Activated CD4-positive, alpha-beta T cell treated with anti-CD3 and anti-CD28 coated beads, Interleukin-2, amount 10 ng/mL, durations not matched to agents 7 days and 5 days (primary cell): Measurements from ENCODE around the gene TAS1R3. TPM values are rescaled to one million over a fixed set of nuclear protein-coding genes. Genes with fewer than 3 reads are reported as not detected.
A peak's percentile ranks its signal among the peaks of the same experiment; 100 is the strongest.

Experiments
- CTCF ChIA-PET: fragments of 350-600 bp; sonication (Branson Sonifier 250); formaldehyde crosslinking; loops from one replicate; lab custom pipeline; 2021; ENCODE audit warnings: antibody characterized with exemption; lab: Charles Lee
- POLR2A ChIA-PET: fragments of 350-600 bp; sonication (Branson Sonifier 250); formaldehyde crosslinking; loops from one replicate; lab custom pipeline; 2021; ENCODE audit warnings: antibody characterized with exemption; lab: Charles Lee
- DNase-seq: peaks from one replicate; pipeline ENCODE4 v3.0.0-alpha.2; 2020
- H3K27ac Mint-ChIP-seq: one replicate; pipeline ENCODE4 v1.8.0; 2021; ENCODE audit warnings: mild to moderate bottlenecking, moderate library complexity, mixed read lengths
- H3K27me3 Mint-ChIP-seq: one replicate; pipeline ENCODE4 v1.8.0; 2021; ENCODE audit warnings: mixed read lengths
- H3K36me3 Mint-ChIP-seq: one replicate; pipeline ENCODE4 v1.8.0; 2021; ENCODE audit warnings: low read depth, mixed read lengths
- H3K4me1 Mint-ChIP-seq: one replicate; pipeline ENCODE4 v1.8.0; 2021; ENCODE audit warnings: mixed read lengths
- H3K4me3 Mint-ChIP-seq: one replicate; pipeline ENCODE4 v1.8.0; 2021; ENCODE audit warnings: mild to moderate bottlenecking, moderate library complexity, mixed read lengths
- H3K9me3 Mint-ChIP-seq: one replicate; pipeline ENCODE4 v1.8.0; 2021; ENCODE audit warnings: mixed read lengths
- total RNA-seq, 2 experiments: library from RNA; stranded (reverse); gene quantifications; one replicate each; pipeline ENCODE4 v1.2.3, GENCODE V29; 2021

TAS1R3 gene
- total RNA-seq, 2 experiments from 2014 or later = 3.1 to 3.7 TPM

GRCh38 chr1:1352786-1353388 is 21.8 kb downstream of the TAS1R3 start:
- Mint-ChIP-seq H3K27ac (peak overlapping the region; percentile 25), H3K36me3 (no peaks in the 10 kb centered on the region)
- POLR2A ChIA-PET = no interaction called here

GRCh38 chr1:1353389-1354151 is 22.5 kb downstream of the TAS1R3 start:
- Mint-ChIP-seq H3K27me3 (peaks cover 22% of the 10 kb centered on the region), H3K4me1 (peaks cover 18% of the 10 kb centered on the region), H3K9me3 (no peaks in the 10 kb centered on the region), H3K4me3 (no peak overlapping the region), H3K36me3 (no peaks in the 10 kb centered on the region), H3K27ac (peak overlapping the region; percentile 25)
- CTCF ChIA-PET = interaction anchor here (1.6 kb wide), 1 partner anchor 19 kb away, joined by 4 read pairs; no protein-coding TSS in a partner anchor
- POLR2A ChIA-PET = no interaction called here
- DNase-seq = no peak

More at GRCh38 chr1:1352786-1353388, 21.8 kb downstream of the TAS1R3 start:
- no peak for DNase-seq
- Mint-ChIP-seq H3K27me3 (peaks cover 22% of the 10 kb centered on the region), H3K9me3 (no peaks in the 10 kb centered on the region), H3K4me3 (peak overlapping the region; percentile 58), H3K4me1 (peaks cover 17% of the 10 kb centered on the region)
- CTCF ChIA-PET = interaction anchor here (1.6 kb wide), 1 partner anchor 20 kb away, joined by 4 read pairs; no protein-coding TSS in a partner anchor

DNA sequence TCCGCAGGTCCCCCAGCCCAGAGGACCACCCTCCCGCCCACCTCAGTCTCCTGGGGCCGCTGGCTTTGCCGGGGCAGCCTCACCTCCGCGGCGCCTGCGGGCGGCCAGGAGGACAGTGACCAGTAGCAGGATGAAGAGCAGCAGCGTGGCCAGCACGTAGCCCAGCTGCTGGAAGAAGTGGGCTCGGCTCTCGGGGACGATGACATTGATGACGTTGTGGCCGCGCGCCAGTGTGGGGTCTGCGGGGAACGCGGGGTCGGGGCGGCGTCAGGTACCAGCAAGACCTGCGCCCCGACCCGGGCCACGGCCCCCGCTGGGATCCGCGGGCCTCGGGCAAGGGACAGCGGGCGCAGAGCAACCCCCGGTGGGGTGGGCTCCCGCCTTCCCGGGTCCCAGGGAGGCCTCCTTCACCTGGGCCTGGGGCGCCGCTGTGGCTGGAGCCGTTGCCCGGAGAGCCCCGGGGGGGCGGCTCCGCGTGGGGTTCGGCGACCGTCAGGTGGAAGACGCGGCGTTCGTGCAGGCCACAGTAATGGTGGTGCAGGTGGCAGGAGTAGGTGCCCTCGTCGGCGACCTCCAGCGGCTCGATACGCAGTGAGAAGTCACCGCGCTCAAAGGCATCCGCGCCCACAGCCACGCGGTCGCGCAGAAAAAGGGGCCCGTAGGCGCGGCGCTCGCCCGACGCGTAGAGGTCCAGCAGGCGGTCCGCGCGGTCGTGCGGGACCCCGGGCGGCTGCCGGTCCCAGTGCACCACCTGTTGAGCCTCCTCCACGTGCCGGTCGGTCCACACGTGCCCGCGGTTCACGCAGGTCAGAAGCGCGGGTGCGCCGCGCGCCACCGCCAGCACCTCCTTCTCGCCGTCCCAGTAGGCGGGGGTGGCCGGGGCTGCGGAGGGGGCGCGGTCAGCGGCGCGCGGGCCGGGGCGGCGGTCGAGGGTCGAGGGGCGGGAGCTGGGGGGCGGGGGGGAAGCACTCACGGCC is 23.5 kb downstream of the TAS1R3 start:
- H3K27me3 Mint-ChIP-seq = peaks cover 22% of the 10 kb centered on the region
- H3K4me1 Mint-ChIP-seq = peaks cover 27% of the 10 kb centered on the region
- H3K27ac Mint-ChIP-seq = no peak overlapping the region
- no peaks in the 10 kb centered on the region for H3K9me3 Mint-ChIP-seq
- CTCF ChIA-PET = interaction anchor here (1.0 kb wide), 1 partner anchor 16 kb away, joined by 4 read pairs; no protein-coding TSS in a partner anchor
- DNase-seq = no peak
- no peak overlapping the region for H3K4me3 Mint-ChIP-seq
- POLR2A ChIA-PET = no interaction called here
- H3K36me3 Mint-ChIP-seq = no peaks in the 10 kb centered on the region

DNA sequence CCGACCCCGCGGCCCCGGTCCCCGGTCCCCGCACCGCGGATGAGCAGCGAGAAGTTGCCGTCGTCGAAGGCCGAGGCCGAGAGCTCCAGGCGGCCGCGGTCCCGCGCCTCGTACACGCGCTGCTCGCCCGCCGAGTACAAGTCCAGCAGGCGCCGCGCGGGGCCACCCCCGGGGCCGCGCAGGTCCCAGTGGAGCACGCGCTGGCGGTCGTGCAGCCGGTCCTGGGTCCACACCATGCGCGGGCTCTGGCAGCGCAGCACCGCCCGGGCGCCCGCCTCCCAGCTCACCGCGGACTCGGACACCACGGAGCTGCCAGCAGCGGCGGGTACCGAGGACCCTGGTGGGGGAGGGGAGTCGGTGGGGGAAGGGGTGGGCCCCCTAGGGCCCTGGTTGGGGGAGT is 24.3 kb downstream of the TAS1R3 start:
- DNase-seq = no peak
- ChIA-PET CTCF (interaction anchor here (1.0 kb wide), 1 partner anchor 16 kb away, joined by 4 read pairs; no protein-coding TSS in a partner anchor), POLR2A (no interaction called here)
- H3K9me3 Mint-ChIP-seq = no peaks in the 10 kb centered on the region
- H3K27me3 Mint-ChIP-seq = peaks cover 22% of the 10 kb centered on the region
- no peak overlapping the region for H3K27ac Mint-ChIP-seq
- H3K4me3 Mint-ChIP-seq = no peak overlapping the region
- no peaks in the 10 kb centered on the region for H3K36me3 Mint-ChIP-seq
- peaks cover 29% of the 10 kb centered on the region for H3K4me1 Mint-ChIP-seq

DNA sequence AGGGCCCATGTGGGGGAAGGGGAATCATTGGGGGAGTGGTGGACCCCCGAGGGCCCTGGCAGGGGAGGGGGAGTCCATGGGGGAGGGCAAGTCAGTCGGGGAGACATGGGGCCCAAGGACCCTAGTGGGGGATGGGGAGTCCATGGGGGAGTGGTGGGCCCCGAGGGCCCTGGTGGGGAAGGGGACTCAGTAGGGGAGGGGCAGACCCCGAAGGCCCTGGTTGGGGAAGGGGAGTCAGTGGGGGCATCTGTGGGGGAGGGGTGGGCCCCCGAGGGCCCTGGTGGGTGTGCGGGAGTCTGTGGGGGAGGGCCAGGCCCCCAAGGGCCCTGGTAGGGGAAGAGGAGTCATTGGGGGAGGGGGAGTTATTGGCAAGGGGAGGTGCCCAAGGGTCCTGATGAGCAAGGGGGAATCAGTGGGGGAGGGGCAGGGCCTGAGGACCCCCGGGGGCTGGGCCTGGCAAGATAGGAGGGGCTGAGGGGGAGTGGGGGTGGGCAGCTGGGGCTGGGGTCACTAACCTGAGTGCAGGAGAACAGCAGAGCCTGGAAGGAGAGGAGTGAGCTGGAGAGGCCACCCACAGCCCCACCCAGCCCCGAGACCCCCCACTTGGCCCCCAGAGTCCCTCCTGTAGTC is 25.2 kb downstream of the TAS1R3 start:
- H3K27me3 Mint-ChIP-seq = peaks cover 27% of the 10 kb centered on the region
- no peak for DNase-seq
- H3K9me3 Mint-ChIP-seq = peaks cover 2% of the 10 kb centered on the region
- no peak overlapping the region for H3K27ac Mint-ChIP-seq
- ChIA-PET CTCF (no interaction called here), POLR2A (no interaction called here)
- H3K4me3 Mint-ChIP-seq = no peak overlapping the region
- no peaks in the 10 kb centered on the region for H3K36me3 Mint-ChIP-seq
- peaks cover 34% of the 10 kb centered on the region for H3K4me1 Mint-ChIP-seq

GRCh38 chr1:1356796-1357401 is 25.8 kb downstream of the TAS1R3 start:
- CTCF ChIA-PET = no interaction called here
- POLR2A ChIA-PET = no interaction called here

DNA sequence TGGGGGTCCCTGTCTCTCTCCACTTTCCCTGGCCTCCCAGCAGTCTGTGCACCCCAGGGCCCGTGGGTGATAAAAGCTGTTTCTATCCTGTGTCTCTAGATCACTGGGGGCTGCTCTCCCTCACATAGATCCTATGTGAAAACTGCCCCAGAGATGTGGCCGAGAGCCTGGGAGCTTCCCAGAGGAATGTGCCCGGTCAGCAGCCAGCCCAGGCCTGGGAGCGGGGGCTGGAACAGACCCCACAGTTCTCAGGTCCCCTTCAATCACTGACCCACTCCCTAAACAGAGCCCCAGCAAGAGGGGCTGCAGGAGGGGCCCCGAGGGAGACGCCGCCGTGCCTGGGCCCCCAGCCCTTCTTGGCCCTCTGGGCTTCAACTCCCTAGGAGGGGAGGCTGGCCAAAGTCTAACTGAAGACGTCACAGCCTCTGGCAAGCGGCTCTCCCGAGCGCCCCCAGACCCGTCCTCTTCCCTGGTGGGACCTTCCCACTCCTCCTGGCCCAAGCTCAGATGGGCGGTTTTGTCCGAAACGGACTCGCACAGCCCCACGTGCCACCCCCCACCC is 26.9 kb downstream of the TAS1R3 start:
- ChIA-PET POLR2A (no interaction called here), CTCF (no interaction called here)
- peaks cover 21% of the 10 kb centered on the region for H3K27me3 Mint-ChIP-seq
- H3K9me3 Mint-ChIP-seq = peaks cover 2% of the 10 kb centered on the region
- peak overlapping the region; percentile 36 for H3K27ac Mint-ChIP-seq
- peaks cover 30% of the 10 kb centered on the region for H3K4me1 Mint-ChIP-seq
- H3K36me3 Mint-ChIP-seq = no peaks in the 10 kb centered on the region
- no peak for DNase-seq
- no peak overlapping the region for H3K4me3 Mint-ChIP-seq

More at GRCh38 chr1:1356796-1357401, 25.8 kb downstream of the TAS1R3 start:
- Mint-ChIP-seq H3K9me3 (peaks cover 2% of the 10 kb centered on the region), H3K4me1 (peaks cover 35% of the 10 kb centered on the region), H3K36me3 (no peaks in the 10 kb centered on the region), H3K27me3 (peaks cover 27% of the 10 kb centered on the region), H3K4me3 (no peak overlapping the region), H3K27ac (no peak overlapping the region)
- DNase-seq = no peak

GRCh38 chr1:1358433-1359271 is 27.6 kb downstream of the TAS1R3 start, which contains the start of gene MXRA8:
MXRA8 (minus strand) TSS chr1:1358555; CDS start chr1:1358504, 51 bp downstream.
- H3K4me3 Mint-ChIP-seq = peak within 1 kb of the TSS; percentile 10
- DNase-seq = no peak
- H3K27ac Mint-ChIP-seq = peak within 1 kb of the TSS; percentile 74
- ChIA-PET CTCF (no interaction called here), POLR2A (no interaction called here)
- peaks cover 27% of the 10 kb centered on the region for H3K4me1 Mint-ChIP-seq
- H3K27me3 Mint-ChIP-seq = peaks cover 18% of the 10 kb centered on the region
- no peaks in the 10 kb centered on the region for H3K36me3 Mint-ChIP-seq
- peaks cover 2% of the 10 kb centered on the region for H3K9me3 Mint-ChIP-seq

DNA sequence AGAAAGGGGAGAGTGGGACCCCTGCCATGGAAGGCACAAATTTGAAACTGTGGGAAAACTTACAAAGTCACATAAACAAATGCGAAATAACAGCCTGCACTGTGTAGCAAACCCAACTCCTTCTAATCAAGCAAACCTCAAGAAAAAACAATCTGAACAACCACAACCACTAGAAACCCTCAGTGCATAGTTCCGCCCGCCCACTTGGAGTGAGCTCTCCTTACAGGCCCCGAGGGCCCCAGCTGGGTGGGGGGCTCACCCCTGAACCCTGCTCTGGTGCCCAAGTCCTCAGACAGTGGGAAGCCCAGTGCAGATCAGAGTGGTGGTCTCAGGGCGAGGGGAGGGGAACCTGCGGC is 28.2 kb downstream of the TAS1R3 start:
- CTCF ChIA-PET = no interaction called here
- Mint-ChIP-seq H3K27ac (peak overlapping the region; percentile 74), H3K4me1 (peaks cover 23% of the 10 kb centered on the region), H3K27me3 (peaks cover 12% of the 10 kb centered on the region), H3K4me3 (peak overlapping the region; percentile 10), H3K36me3 (no peaks in the 10 kb centered on the region), H3K9me3 (peaks cover 2% of the 10 kb centered on the region)
- DNase-seq = peak; percentile 49
- POLR2A ChIA-PET = no interaction called here

- peaks cover 12% of the 10 kb centered on the region for H3K27me3 Mint-ChIP-seq
- H3K4me1 Mint-ChIP-seq = peaks cover 22% of the 10 kb centered on the region
- peaks cover 2% of the 10 kb centered on the region for H3K9me3 Mint-ChIP-seq
- CTCF ChIA-PET = no interaction called here
- H3K4me3 Mint-ChIP-seq = no peak overlapping the region
- peak overlapping the region; percentile 74 for H3K27ac Mint-ChIP-seq
- H3K36me3 Mint-ChIP-seq = no peaks in the 10 kb centered on the region
- POLR2A ChIA-PET = no interaction called here
- no peak for DNase-seq
These were observed 28.8 kb downstream of the TAS1R3 start for GRCh38 chr1:1359664-1360468.
